ENCODE data around the gene PPIL3.
A peak's percentile ranks its signal among the peaks of the same experiment; 100 is the strongest.

PPIL3 gene

GRCh38 chr2:200863782-200864175 lies 25.1 kb downstream of the PPIL3 start:
- H3K4me3 ChIP-seq (ENCODE audit: low read length): peak overlapping the region; percentile 87
- H3K9me3 ChIP-seq (replicated peaks; ENCODE audit: insufficient read depth, low read length): no peaks in the 10 kb centered on the region
- H3K79me2 ChIP-seq (ENCODE audit: low read length): peaks cover 58% of the 10 kb centered on the region
- peaks cover 27% of the 10 kb centered on the region; the same call in 1 of the 2 replicates for H3K36me3 ChIP-seq (replicated peaks; ENCODE audit: insufficient read depth, low read length)
- no peak overlapping the region; the same call in 1 of the 2 replicates for H2AFZ ChIP-seq (ENCODE audit: low read length)
- peak overlapping the region; percentile 91; the same call in 1 of the 2 replicates for H3K4me2 ChIP-seq (ENCODE audit: low read depth, low read length)
- peak overlapping the region; percentile 99 for H3K9ac ChIP-seq (ENCODE audit: low read length)
- no peak for TF ChIP-seq EZH2 (optimal IDR thresholded peaks at IDR 0.05; ENCODE audit: low read depth, low read length)
- no peak for TF ChIP-seq EZH2phosphoT487 (IDR thresholded peaks at IDR 0.05; ENCODE audit: low read length)
- TF ChIP-seq CTCF (IDR thresholded peaks at IDR 0.05; ENCODE audit: low read length): no peak
- peaks cover 16% of the 10 kb centered on the region for H3K4me1 ChIP-seq (ENCODE audit: low read length)
- H3K27ac ChIP-seq (ENCODE audit: low read length): peak overlapping the region; percentile 97
- H3K27me3 ChIP-seq (replicated peaks; ENCODE audit: insufficient read depth, low read length): no peaks in the 10 kb centered on the region
- H3F3A ChIP-seq (ENCODE audit: insufficient read depth, low read length): peaks cover 11% of the 10 kb centered on the region
- no peaks in the 10 kb centered on the region for H3K9me2 ChIP-seq (replicated peaks; ENCODE audit: insufficient read depth, low read length)
- H4K20me1 ChIP-seq (ENCODE audit: insufficient read depth, low read length): peaks cover 42% of the 10 kb centered on the region
- DNase-seq: no peak

GRCh38 chr2:200862532-200863000 lies 26.3 kb downstream of the PPIL3 start:
- H3K4me3 ChIP-seq (ENCODE audit: low read length): peak overlapping the region; percentile 87
- peak overlapping the region; percentile 97; the same call in 1 of the 2 replicates for H3K27ac ChIP-seq (ENCODE audit: low read length)
- H3K9ac ChIP-seq (ENCODE audit: low read length): peak overlapping the region; percentile 99
- no peak overlapping the region for H2AFZ ChIP-seq (ENCODE audit: low read length)
- no peaks in the 10 kb centered on the region for H3K9me3 ChIP-seq (replicated peaks; ENCODE audit: insufficient read depth, low read length)
- H3K4me1 ChIP-seq (ENCODE audit: low read length): peaks cover 16% of the 10 kb centered on the region
- no peak for TF ChIP-seq CTCF (IDR thresholded peaks at IDR 0.05; ENCODE audit: low read length)
- no peak for TF ChIP-seq EZH2 (optimal IDR thresholded peaks at IDR 0.05; ENCODE audit: low read depth, low read length)
- TF ChIP-seq EZH2phosphoT487 (IDR thresholded peaks at IDR 0.05; ENCODE audit: low read length): no peak
- peak overlapping the region; percentile 91 for H3K4me2 ChIP-seq (ENCODE audit: low read depth, low read length)
- peaks cover 37% of the 10 kb centered on the region for H3K36me3 ChIP-seq (replicated peaks; ENCODE audit: insufficient read depth, low read length)
- H3K27me3 ChIP-seq (replicated peaks; ENCODE audit: insufficient read depth, low read length): no peaks in the 10 kb centered on the region
- peaks cover 70% of the 10 kb centered on the region for H3K79me2 ChIP-seq (ENCODE audit: low read length)
- H3F3A ChIP-seq (ENCODE audit: insufficient read depth, low read length): peaks cover 11% of the 10 kb centered on the region
- peaks cover 42% of the 10 kb centered on the region for H4K20me1 ChIP-seq (ENCODE audit: insufficient read depth, low read length)
- DNase-seq: peak; percentile 64
- no peaks in the 10 kb centered on the region for H3K9me2 ChIP-seq (replicated peaks; ENCODE audit: insufficient read depth, low read length)

- Histone ChIP-seq H3K36me3 (replicated peaks; ENCODE audit: insufficient read depth, low read length) (peaks cover 44% of the 10 kb centered on the region), H3K4me1 (ENCODE audit: low read length) (peaks cover 16% of the 10 kb centered on the region), H3K4me2 (ENCODE audit: low read depth, low read length) (peak overlapping the region; percentile 91), H3K9ac (ENCODE audit: low read length) (peak overlapping the region; percentile 99; the same call in 1 of the 2 replicates), H3K27me3 (replicated peaks; ENCODE audit: insufficient read depth, low read length) (no peaks in the 10 kb centered on the region), H3K79me2 (ENCODE audit: low read length) (peaks cover 79% of the 10 kb centered on the region), H3K4me3 (ENCODE audit: low read length) (peak overlapping the region; percentile 87), H4K20me1 (ENCODE audit: insufficient read depth, low read length) (peaks cover 42% of the 10 kb centered on the region), H3F3A (ENCODE audit: insufficient read depth, low read length) (peaks cover 15% of the 10 kb centered on the region), H3K27ac (ENCODE audit: low read length) (no peak overlapping the region), H3K9me3 (replicated peaks; ENCODE audit: insufficient read depth, low read length) (no peaks in the 10 kb centered on the region), H3K9me2 (replicated peaks; ENCODE audit: insufficient read depth, low read length) (no peaks in the 10 kb centered on the region), H2AFZ (ENCODE audit: low read length) (no peak overlapping the region)
- no peak for TF ChIP-seq CTCF (IDR thresholded peaks at IDR 0.05; ENCODE audit: low read length)
- TF ChIP-seq EZH2 (optimal IDR thresholded peaks at IDR 0.05; ENCODE audit: low read depth, low read length): no peak
- TF ChIP-seq EZH2phosphoT487 (IDR thresholded peaks at IDR 0.05; ENCODE audit: low read length): no peak
- DNase-seq: no peak
Observed at GRCh38 chr2:200861617-200862155, 27.2 kb downstream of the PPIL3 start.
